ENCODE data around the gene C16orf54.
"Not testable (repeated sequence)": the region's sequence is repeated elsewhere in the genome, so short reads cannot be mapped to it uniquely, and the experiment has no call there.

Gene C16orf54

GRCh38 chr16:29739927-29740629 is 5.7 kb downstream of the C16orf54 start:
- DNase-seq: not testable (repeated sequence)

GRCh38 chr16:29738514-29738913 is 7.3 kb downstream of the C16orf54 start:
- DNase-seq: no peak

GRCh38 chr16:29737713-29738112 is 8.1 kb downstream of the C16orf54 start:
- DNase-seq: no peak

GRCh38 chr16:29736764-29737163 is 9.0 kb downstream of the C16orf54 start:
- DNase-seq: no peak

- no peak for DNase-seq
Observed at GRCh38 chr16:29736112-29736511, 9.7 kb downstream of the C16orf54 start.

- no peak for DNase-seq
Observed at GRCh38 chr16:29734786-29735185, 11.0 kb downstream of the C16orf54 start.

- not testable (repeated sequence) for DNase-seq
Observed at GRCh38 chr16:29731768-29732601, 13.8 kb downstream of the C16orf54 start.

- DNase-seq: no peak
Observed at GRCh38 chr16:29730649-29731048, 15.1 kb downstream of the C16orf54 start.

- DNase-seq: no peak
Observed at GRCh38 chr16:29729116-29729521, 16.7 kb downstream of the C16orf54 start.

GRCh38 chr16:29727452-29727851 is 18.3 kb downstream of the C16orf54 start:
- no peak for DNase-seq

GRCh38 chr16:29726845-29727377 is 18.9 kb downstream of the C16orf54 start:
- DNase-seq: no peak

GRCh38 chr16:29721167-29721879 is 24.5 kb downstream of the C16orf54 start:
- DNase-seq: not testable (repeated sequence)

GRCh38 chr16:29720703-29721102 is 25.1 kb downstream of the C16orf54 start:
- no peak for DNase-seq

GRCh38 chr16:29719063-29719462 is 26.7 kb downstream of the C16orf54 start:
- no peak for DNase-seq

GRCh38 chr16:29717113-29717512 is 28.7 kb downstream of the C16orf54 start:
- DNase-seq: no peak

- DNase-seq: no peak
Observed at GRCh38 chr16:29714972-29715371, 30.8 kb downstream of the C16orf54 start.

GRCh38 chr16:29714396-29714795 is 31.4 kb downstream of the C16orf54 start:
- DNase-seq: no peak

GRCh38 chr16:29712809-29713208 is 33.0 kb downstream of the C16orf54 start:
- DNase-seq: no peak

GRCh38 chr16:29710227-29711219 is 35.3 kb downstream of the C16orf54 start:
- DNase-seq: no peak

- not testable (repeated sequence) for DNase-seq
Observed at GRCh38 chr16:29709657-29710056, 36.1 kb downstream of the C16orf54 start.

- DNase-seq: no peak
Observed at GRCh38 chr16:29708917-29709600, 36.7 kb downstream of the C16orf54 start.

Data from NCI-H187 (cell line).